IPS-NIHi11 (cell line): Measurements from ENCODE around the gene SERPINA10.
"Not testable (repeated sequence)": the region's sequence is repeated elsewhere in the genome, so short reads cannot be mapped to it uniquely, and the experiment has no call there.

ENCODE experiments used
- DNase-seq: peaks from one replicate; pipeline ENCODE4 v3.0.0; 2012; ENCODE audit warnings: mixed read lengths, low spot score

Gene SERPINA10

GRCh38 chr14:94284221-94284620, 8.8 kb downstream of the SERPINA10 start:
- no peak for DNase-seq

- no peak for DNase-seq
Observed at GRCh38 chr14:94282991-94283723, 9.9 kb downstream of the SERPINA10 start.

- DNase-seq: no peak
Observed at GRCh38 chr14:94278731-94279130, 14.3 kb downstream of the SERPINA10 start.

DNA sequence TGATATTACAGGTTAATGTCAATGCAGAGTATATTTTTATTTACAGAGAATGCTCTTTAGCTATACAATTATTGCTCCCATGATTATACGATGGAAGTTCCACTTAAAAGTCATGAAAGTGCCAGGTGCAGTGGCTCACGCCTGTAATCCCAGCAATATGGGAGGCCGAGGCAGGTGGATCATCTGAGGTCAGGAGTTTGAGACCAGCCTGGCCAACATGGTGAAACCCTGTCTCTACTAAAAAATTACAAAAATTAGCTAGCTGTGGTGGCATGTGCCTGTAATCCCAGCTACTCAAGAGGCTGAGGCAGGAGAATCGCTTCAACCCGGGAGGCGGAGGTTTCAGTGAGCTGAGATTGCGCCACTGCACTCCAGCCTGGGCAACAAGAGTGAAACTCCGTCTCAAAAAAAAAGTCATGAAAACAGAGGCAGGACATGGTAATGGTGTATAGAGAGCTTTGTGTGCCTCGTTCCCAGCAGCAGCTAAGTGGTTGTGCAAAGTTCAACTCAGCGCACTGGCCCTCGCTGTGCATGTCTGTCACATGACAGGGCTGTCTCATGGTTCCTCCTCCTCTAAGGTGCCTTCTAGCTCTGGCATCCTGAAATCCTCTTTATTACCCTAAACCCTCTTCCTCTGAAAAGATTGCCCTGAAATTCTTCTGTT, 16.0 kb downstream of the SERPINA10 start:
- not testable (repeated sequence) for DNase-seq

DNA sequence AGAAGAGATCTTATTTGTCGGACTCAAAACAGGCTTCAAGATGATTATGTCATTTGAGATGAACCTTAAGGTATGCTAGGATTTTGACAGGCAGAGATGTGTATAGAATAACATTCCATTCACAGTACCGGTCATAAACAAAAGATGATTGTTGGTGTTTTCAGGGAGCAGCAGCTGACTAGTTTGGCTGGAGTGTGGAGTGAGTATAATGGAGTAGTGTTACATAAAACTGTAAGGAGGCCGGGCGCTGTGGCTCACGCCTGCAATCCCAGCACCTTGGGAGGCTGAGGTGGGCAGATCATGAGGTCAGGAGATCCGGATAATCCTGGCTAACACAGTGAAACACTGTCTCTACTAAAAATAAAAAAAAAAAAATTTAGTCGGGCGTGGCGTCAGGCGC, 23.9 kb downstream of the SERPINA10 start:
- DNase-seq: no peak

GRCh38 chr14:94268582-94268981, 24.5 kb downstream of the SERPINA10 start:
- DNase-seq: not testable (repeated sequence)

- DNase-seq: no peak
Observed at GRCh38 chr14:94267352-94267751, 25.7 kb downstream of the SERPINA10 start.

GRCh38 chr14:94264195-94264594, 28.9 kb downstream of the SERPINA10 start:
- not testable (repeated sequence) for DNase-seq

- DNase-seq: no peak
Observed at GRCh38 chr14:94244182-94244581, 48.9 kb downstream of the SERPINA10 start.

- DNase-seq: no peak
Observed at GRCh38 chr14:94239406-94239805, 53.7 kb downstream of the SERPINA10 start.

DNA sequence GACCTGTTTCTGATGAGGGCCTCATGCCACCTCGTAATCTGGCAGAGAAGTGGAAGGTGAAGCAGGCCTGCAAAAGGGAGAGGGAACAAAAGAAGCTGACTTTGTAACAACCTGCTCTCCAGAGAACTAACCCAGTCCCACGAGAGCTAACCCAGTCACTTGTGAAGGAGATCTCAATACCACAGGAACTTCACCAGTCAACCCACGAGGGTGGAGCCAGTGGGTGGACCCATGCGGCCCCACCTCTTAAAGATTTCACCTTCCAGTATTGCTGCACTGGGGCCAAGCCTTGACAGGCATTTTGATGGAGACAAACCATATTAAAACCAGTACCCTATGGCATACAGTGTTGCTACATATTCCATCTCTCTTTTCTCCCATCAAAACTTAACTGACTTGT, 55.1 kb downstream of the SERPINA10 start:
- DNase-seq: no peak

GRCh38 chr14:94237046-94237445, 56.0 kb downstream of the SERPINA10 start:
- no peak for DNase-seq
